OCI-LY7 (cell line): ENCODE measurements around the gene PKHD1. TPM values are rescaled to one million over a fixed set of nuclear protein-coding genes. Genes with fewer than 3 reads are reported as not detected.

Source experiments
- BruUV-seq: library from RNA; stranded (reverse); fragments of 400-500 nt; replicated peaks from 2 replicates; lab custom pipeline; 2021; lab: Mats Ljungman, UMichigan
- CTCF ChIA-PET: fragments of 300-600 bp; sonication (Branson Sonifier 250); formaldehyde crosslinking; loops from one replicate; lab custom pipeline; 2022; ENCODE audit warnings: antibody characterized with exemption; ENCODE audit not compliant: unreplicated experiment; lab: Charles Lee
- POLR2A ChIA-PET: fragments of 300-600 bp; sonication (Branson Sonifier 250); formaldehyde crosslinking; loops from one replicate; lab custom pipeline; 2022; ENCODE audit warnings: antibody characterized with exemption; lab: Charles Lee
- DNase-seq: peaks from one replicate; pipeline ENCODE4 v3.0.0-alpha.2; 2015; ENCODE audit warnings: low spot score
- H2AFZ ChIP-seq: fragments of 200-600 bp; sonication (generic), shearing (Covaris generic); 2 replicates; pipeline ENCODE4 v1.6.1; 2014; ENCODE audit warnings: mild to moderate bottlenecking, antibody characterized with exemption, low read length, moderate library complexity
- H3K27ac ChIP-seq: fragments of 200-600 bp; sonication (generic); 2 replicates; pipeline ENCODE4 v1.5.1; 2014; ENCODE audit warnings: mixed run types, low read depth, mild to moderate bottlenecking, moderate library complexity, low read length, inconsistent platforms; ENCODE audit not compliant: poor library complexity, severe bottlenecking
- H3K36me3 ChIP-seq: fragments of 200-600 bp; sonication (generic); 2 replicates; pipeline ENCODE4 v1.6.1; 2014; ENCODE audit warnings: mild to moderate bottlenecking, antibody characterized with exemption, low read length, moderate library complexity, mixed read lengths; ENCODE audit not compliant: insufficient read depth
- H3K4me1 ChIP-seq: fragments of 200-600 bp; sonication (generic); 2 replicates; pipeline ENCODE4 v1.5.1; 2014; ENCODE audit warnings: mild to moderate bottlenecking, low read length; ENCODE audit not compliant: insufficient read depth, poor library complexity, severe bottlenecking
- H3K4me2 ChIP-seq: fragments of 200-600 bp; sonication (generic); 2 replicates; pipeline ENCODE4 v1.6.1; 2014; ENCODE audit warnings: mild to moderate bottlenecking, low read length
- H3K4me3 ChIP-seq: fragments of 200-600 bp; sonication (generic); 2 replicates; pipeline ENCODE4 v1.5.1; 2014; ENCODE audit warnings: mild to moderate bottlenecking, low read depth, low read length; ENCODE audit not compliant: poor library complexity, severe bottlenecking
- H3K79me2 ChIP-seq: fragments of 200-600 bp; sonication (generic); 2 replicates; pipeline ENCODE4 v1.6.1; 2016; ENCODE audit warnings: low read depth, mild to moderate bottlenecking, low read length, moderate library complexity, mixed read lengths; ENCODE audit not compliant: insufficient read depth
- H3K9me2 ChIP-seq: fragments of 200-600 bp; sonication (generic); 2 replicates; pipeline ENCODE4 v1.6.1; 2016; ENCODE audit warnings: mild to moderate bottlenecking, low read length, mixed read lengths; ENCODE audit not compliant: insufficient read depth
- H3K9me3 ChIP-seq: fragments of 200-600 bp; sonication (generic); 2 replicates; pipeline ENCODE4 v1.6.1; 2014; ENCODE audit warnings: mild to moderate bottlenecking, mixed run types, low read length, mixed read lengths
- H4K20me1 ChIP-seq: fragments of 200-600 bp; sonication (generic); 2 replicates; pipeline ENCODE4 v1.6.1; 2014; ENCODE audit warnings: mild to moderate bottlenecking, antibody characterized with exemption, low read length, moderate library complexity, mixed read lengths; ENCODE audit not compliant: insufficient read depth
- CTCF ChIP-seq: fragments of 200-600 bp; sonication (generic); conservative IDR thresholded peaks from 2 replicates; pipeline ENCODE4 v1.5.1; 2014; ENCODE audit warnings: mild to moderate bottlenecking, antibody characterized with exemption, low read length, moderate library complexity, mixed read lengths
- EZH2phosphoT487 ChIP-seq: fragments of 200-600 bp; sonication (generic); IDR thresholded peaks from 2 replicates; pipeline ENCODE4 v1.6.1; 2018; ENCODE audit warnings: low read depth, borderline replicate concordance, mild to moderate bottlenecking, mixed run types, antibody characterized with exemption, low read length, moderate library complexity, mixed read lengths
- intact Hi-C: fragments of 100-400 bp; cut with micrococcal nuclease; formaldehyde crosslinking; loops from one replicate; pipeline ENCODE4 v1.10.0; 2022; ENCODE audit not compliant: unreplicated experiment
- total RNA-seq, 2 experiments: library from RNA; depleted of rRNA in 1 of 2; stranded (reverse); fragments of >200 nt in 1 of 2; shearing (Covaris generic) in 1 of 2; gene quantifications; 2 replicates each; pipeline ENCODE4 v1.2.3, GENCODE V29; 2014 to 2022

PKHD1 gene
- total RNA-seq, 2 experiments from 2014 or later = not detected

DNA sequence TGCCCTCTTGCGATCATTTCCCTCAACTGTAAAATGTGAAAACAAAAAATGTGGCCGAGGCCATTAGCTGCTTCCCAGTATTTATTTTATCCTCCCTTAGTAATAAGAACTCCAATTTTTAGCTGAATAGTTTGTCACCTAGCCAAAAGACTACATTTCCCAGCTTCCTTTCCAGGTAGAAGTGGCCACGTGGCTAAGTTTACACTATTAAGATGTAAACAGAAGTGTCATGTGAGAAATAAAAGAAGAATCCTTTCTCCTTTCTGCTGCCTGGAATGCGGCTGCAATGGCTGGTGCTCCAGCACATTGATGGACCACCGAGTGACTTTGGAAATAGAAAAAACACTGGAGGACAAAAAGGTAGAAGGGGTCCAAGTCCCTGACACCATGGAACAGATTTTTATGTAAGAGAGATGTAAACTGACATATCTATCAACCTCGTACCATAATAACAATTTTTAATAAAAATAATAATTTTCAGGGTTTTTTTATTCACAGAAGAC lies 268.8 kb downstream of the PKHD1 start:
- H3K4me2 ChIP-seq = no peak overlapping the region
- H3K4me3 ChIP-seq = no peak overlapping the region
- ChIA-PET POLR2A (interaction anchor here (0.5 to 1.5 kb wide), 2 partner anchors 10 to 12 kb away, joined by 3 read pairs; no protein-coding TSS in a partner anchor), CTCF (no interaction called here)
- intact Hi-C loops = no loop called here
- no peak for TF ChIP-seq EZH2phosphoT487
- H3K9me2 ChIP-seq = no peaks in the 10 kb centered on the region
- no peak overlapping the region for H3K27ac ChIP-seq
- BruUV-seq = no TSS peak
- H3K36me3 ChIP-seq = no peaks in the 10 kb centered on the region
- H4K20me1 ChIP-seq = no peaks in the 10 kb centered on the region
- H3K4me1 ChIP-seq = no peaks in the 10 kb centered on the region
- H2AFZ ChIP-seq = no peak overlapping the region
- no peaks in the 10 kb centered on the region for H3K9me3 ChIP-seq
- no peak for DNase-seq
- H3K79me2 ChIP-seq = no peaks in the 10 kb centered on the region

DNA sequence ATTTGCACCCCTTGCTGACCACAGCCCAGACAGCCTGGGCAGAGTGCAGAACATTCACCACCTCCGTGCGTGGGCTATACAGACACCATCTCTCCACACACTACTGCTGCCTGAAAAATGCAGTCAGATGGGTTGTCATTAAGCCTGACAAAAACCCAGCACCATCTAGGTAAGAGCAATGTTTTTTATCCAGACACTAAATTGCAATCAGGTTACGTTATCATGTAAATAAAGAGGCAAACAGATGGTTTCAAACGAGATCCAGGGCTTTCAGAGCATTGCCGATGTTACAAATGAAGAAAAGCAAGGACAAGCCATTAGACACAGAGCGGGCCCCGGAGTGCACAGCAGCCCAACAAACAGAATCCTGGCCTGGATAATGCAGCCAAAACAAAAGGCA lies 269.6 kb downstream of the PKHD1 start:
- no peak overlapping the region for H3K4me3 ChIP-seq
- H4K20me1 ChIP-seq = no peaks in the 10 kb centered on the region
- H3K4me2 ChIP-seq = no peak overlapping the region
- no peaks in the 10 kb centered on the region for H3K36me3 ChIP-seq
- TF ChIP-seq CTCF = no peak
- TF ChIP-seq EZH2phosphoT487 = no peak
- no peak for DNase-seq
- no TSS peak for BruUV-seq
- H3K9me3 ChIP-seq = no peaks in the 10 kb centered on the region
- intact Hi-C loops = no loop called here
- H3K4me1 ChIP-seq = no peaks in the 10 kb centered on the region
- no peaks in the 10 kb centered on the region for H3K79me2 ChIP-seq
- no peak overlapping the region for H2AFZ ChIP-seq
- ChIA-PET POLR2A (interaction anchor here (0.5 to 1.5 kb wide), 2 partner anchors 9 to 11 kb away, joined by 3 read pairs; no protein-coding TSS in a partner anchor), CTCF (no interaction called here)
- H3K27ac ChIP-seq = no peak overlapping the region
- no peaks in the 10 kb centered on the region for H3K9me2 ChIP-seq

GRCh38 chr6:51814418-51814817 lies 273.0 kb downstream of the PKHD1 start:
- Histone ChIP-seq H3K79me2 (no peaks in the 10 kb centered on the region), H3K36me3 (no peaks in the 10 kb centered on the region), H4K20me1 (no peaks in the 10 kb centered on the region), H3K9me2 (no peaks in the 10 kb centered on the region), H3K27ac (no peak overlapping the region), H2AFZ (no peak overlapping the region), H3K9me3 (no peaks in the 10 kb centered on the region), H3K4me1 (no peaks in the 10 kb centered on the region), H3K4me2 (no peak overlapping the region), H3K4me3 (no peak overlapping the region)
- no TSS peak for BruUV-seq
- POLR2A ChIA-PET = interaction anchor here (0.6 kb wide), 1 partner anchor 1155 kb away, joined by 3 read pairs; no protein-coding TSS in a partner anchor
- DNase-seq = no peak
- CTCF ChIA-PET = no interaction called here
- intact Hi-C loops = no loop called here
- TF ChIP-seq EZH2phosphoT487 (no peak), CTCF (no peak)
